ENCODE data around the gene GIPC2. TPM values are rescaled to one million over a fixed set of nuclear protein-coding genes. Genes with fewer than 3 reads are reported as not detected.
A peak's percentile ranks its signal among the peaks of the same experiment; 100 is the strongest.

GIPC2 gene
- polyA plus RNA-seq, 1 donor (not counting 4 experiments of a cell fraction or from before 2014, with no cell fraction given) = 0.28 TPM

- no peaks in the 10 kb centered on the region for H4K20me1 ChIP-seq (ENCODE audit: control insufficient read depth, extremely low read depth, insufficient read depth, low read length)
- no peaks in the 10 kb centered on the region for H3K36me3 ChIP-seq (ENCODE audit: control insufficient read depth in 2 of 2, extremely low read depth in 1 of 2, insufficient read depth in 2 of 2, low read length in 2 of 2)
- no peak overlapping the region for H3K4me2 ChIP-seq (ENCODE audit: control insufficient read depth, extremely low read depth, insufficient read depth, low read depth, low read length)
- H3K79me2 ChIP-seq (ENCODE audit: control insufficient read depth, insufficient read depth, low read length) = no peaks in the 10 kb centered on the region
- no peaks in the 10 kb centered on the region for H3K9me1 ChIP-seq (ENCODE audit: control insufficient read depth, extremely low read depth, insufficient read depth, low read length)
- H3K9me3 ChIP-seq (ENCODE audit: control insufficient read depth, low read depth, low read length) = no peaks in the 10 kb centered on the region
- no peak overlapping the region for H3K9ac ChIP-seq (ENCODE audit: control insufficient read depth, extremely low read depth, insufficient read depth, low read length)
- TF ChIP-seq EZH2 (IDR thresholded peaks at IDR 0.05; ENCODE audit: low read length) = no peak
- TF ChIP-seq, protein P1, sequence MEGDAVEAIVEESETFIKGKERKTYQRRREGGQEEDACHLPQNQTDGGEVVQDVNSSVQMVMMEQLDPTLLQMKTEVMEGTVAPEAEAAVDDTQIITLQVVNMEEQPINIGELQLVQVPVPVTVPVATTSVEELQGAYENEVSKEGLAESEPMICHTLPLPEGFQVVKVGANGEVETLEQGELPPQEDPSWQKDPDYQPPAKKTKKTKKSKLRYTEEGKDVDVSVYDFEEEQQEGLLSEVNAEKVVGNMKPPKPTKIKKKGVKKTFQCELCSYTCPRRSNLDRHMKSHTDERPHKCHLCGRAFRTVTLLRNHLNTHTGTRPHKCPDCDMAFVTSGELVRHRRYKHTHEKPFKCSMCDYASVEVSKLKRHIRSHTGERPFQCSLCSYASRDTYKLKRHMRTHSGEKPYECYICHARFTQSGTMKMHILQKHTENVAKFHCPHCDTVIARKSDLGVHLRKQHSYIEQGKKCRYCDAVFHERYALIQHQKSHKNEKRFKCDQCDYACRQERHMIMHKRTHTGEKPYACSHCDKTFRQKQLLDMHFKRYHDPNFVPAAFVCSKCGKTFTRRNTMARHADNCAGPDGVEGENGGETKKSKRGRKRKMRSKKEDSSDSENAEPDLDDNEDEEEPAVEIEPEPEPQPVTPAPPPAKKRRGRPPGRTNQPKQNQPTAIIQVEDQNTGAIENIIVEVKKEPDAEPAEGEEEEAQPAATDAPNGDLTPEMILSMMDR (optimal IDR thresholded peaks at IDR 0.05 in 1 of 3, IDR thresholded peaks at IDR 0.05 in 1 of 3, conservative IDR thresholded peaks at IDR 0.05 in 1 of 3; ENCODE audit: extremely low read depth in 1 of 3, insufficient read depth in 2 of 3, low read length in 3 of 3) = no peak
- no peak overlapping the region for H2AFZ ChIP-seq (ENCODE audit: control insufficient read depth, low read length)
- dilution Hi-C loops (cut with MboI; ENCODE audit: extremely low pct_ligation_motif_present, low sequenced_read_pairs) = no loop called here
- H3K27me3 ChIP-seq (ENCODE audit: control insufficient read depth, extremely low read depth, insufficient read depth, low read length) = no peaks in the 10 kb centered on the region
- no peak overlapping the region for H3K27ac ChIP-seq (ENCODE audit: control insufficient read depth, insufficient read depth, low read length)
- H3K4me3 ChIP-seq (ENCODE audit: control insufficient read depth in 2 of 3, extremely low read depth in 1 of 3, insufficient read depth in 2 of 3, low read depth in 1 of 3, low read length in 3 of 3) = no peak overlapping the region
- peaks cover 35% of the 10 kb centered on the region for H3K4me1 ChIP-seq (ENCODE audit: control insufficient read depth, extremely low read depth, insufficient read depth, low read length)
- FAIRE-seq = no peak
- no peak for DNase-seq (ENCODE audit: low read depth, low spot score)
Measured at GRCh38 chr1:78093560-78093959, 47.8 kb downstream of the GIPC2 start.

DNA sequence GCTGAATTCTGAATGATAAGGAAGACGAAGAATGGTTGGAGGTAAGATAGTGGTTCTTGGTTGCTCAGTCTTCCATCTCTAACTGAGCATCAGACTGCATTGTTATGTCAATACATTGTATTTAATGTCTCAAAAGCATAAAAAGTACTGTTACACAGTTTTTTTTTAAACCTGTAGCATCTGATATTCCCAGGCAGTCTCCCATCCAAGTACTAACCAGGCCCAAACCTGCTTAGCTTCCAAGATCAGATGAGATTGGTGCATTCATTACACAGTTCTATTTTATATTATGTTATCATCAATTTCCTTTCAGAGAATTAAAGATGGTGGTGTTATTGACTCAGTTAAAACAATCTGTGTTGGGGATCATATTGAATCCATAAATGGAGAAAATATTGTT, 48.9 kb downstream of the GIPC2 start:
- Histone ChIP-seq H3K36me3 (ENCODE audit: control insufficient read depth in 2 of 2, extremely low read depth in 1 of 2, insufficient read depth in 2 of 2, low read length in 2 of 2) (no peaks in the 10 kb centered on the region), H3K27me3 (ENCODE audit: control insufficient read depth, extremely low read depth, insufficient read depth, low read length) (no peaks in the 10 kb centered on the region), H3K79me2 (ENCODE audit: control insufficient read depth, insufficient read depth, low read length) (no peaks in the 10 kb centered on the region), H2AFZ (ENCODE audit: control insufficient read depth, low read length) (no peak overlapping the region), H3K4me1 (ENCODE audit: control insufficient read depth, extremely low read depth, insufficient read depth, low read length) (peaks cover 35% of the 10 kb centered on the region), H4K20me1 (ENCODE audit: control insufficient read depth, extremely low read depth, insufficient read depth, low read length) (no peaks in the 10 kb centered on the region), H3K9me1 (ENCODE audit: control insufficient read depth, extremely low read depth, insufficient read depth, low read length) (no peaks in the 10 kb centered on the region), H3K9me3 (ENCODE audit: control insufficient read depth, low read depth, low read length) (no peaks in the 10 kb centered on the region), H3K4me3 (ENCODE audit: control insufficient read depth in 2 of 3, extremely low read depth in 1 of 3, insufficient read depth in 2 of 3, low read depth in 1 of 3, low read length in 3 of 3) (no peak overlapping the region), H3K27ac (ENCODE audit: control insufficient read depth, insufficient read depth, low read length) (peak overlapping the region; percentile 70), H3K9ac (ENCODE audit: control insufficient read depth, extremely low read depth, insufficient read depth, low read length) (no peak overlapping the region), H3K4me2 (ENCODE audit: control insufficient read depth, extremely low read depth, insufficient read depth, low read depth, low read length) (no peak overlapping the region)
- no peak for DNase-seq (ENCODE audit: low read depth, low spot score)
- dilution Hi-C loops (cut with MboI; ENCODE audit: extremely low pct_ligation_motif_present, low sequenced_read_pairs) = no loop called here
- TF ChIP-seq EZH2 (IDR thresholded peaks at IDR 0.05; ENCODE audit: low read length) = no peak
- TF ChIP-seq, protein P1 (optimal IDR thresholded peaks at IDR 0.05 in 1 of 3, IDR thresholded peaks at IDR 0.05 in 1 of 3, conservative IDR thresholded peaks at IDR 0.05 in 1 of 3; ENCODE audit: extremely low read depth in 1 of 3, insufficient read depth in 2 of 3, low read length in 3 of 3) = no peak
- FAIRE-seq = no peak

Data from keratinocyte (primary cell).